Vagina (tissue), 2 donors: ENCODE data around the gene GIGYF2.

Experiments
- POLR2A ChIP-seq, 2 donors: fragments of 450-650 bp; IDR thresholded peaks; one replicate each; pipeline ENCODE4 v1.6.1; 2017; ENCODE audit warnings: antibody characterized with exemption in 2 of 2, mild to moderate bottlenecking in 2 of 2, moderate library complexity in 2 of 2
- POLR2AphosphoS5 ChIP-seq, 2 donors: sonication (generic); formaldehyde crosslinking; IDR thresholded peaks; one replicate each; pipeline ENCODE4 v1.9.0; 2017; ENCODE audit warnings: antibody characterized with exemption in 2 of 2, mild to moderate bottlenecking in 2 of 2, low read depth in 1 of 2; ENCODE audit not compliant: insufficient read depth in 1 of 2
- TF ChIP-seq, protein P1 (sequence below), 3 experiments: fragments of 450-650 bp in 2 of 3; fragments of 200-600 bp in 1 of 3; sonication (generic) in 1 of 3; IDR thresholded peaks; one replicate each; pipeline ENCODE4 v1.5.1; 2017 to 2019; ENCODE audit warnings: antibody characterized with exemption in 3 of 3, mild to moderate bottlenecking in 2 of 3, moderate library complexity in 2 of 3

GRCh38 chr2:232658217-232658785, 38.8 kb upstream of the GIGYF2 start:
- TF ChIP-seq, protein P1, sequence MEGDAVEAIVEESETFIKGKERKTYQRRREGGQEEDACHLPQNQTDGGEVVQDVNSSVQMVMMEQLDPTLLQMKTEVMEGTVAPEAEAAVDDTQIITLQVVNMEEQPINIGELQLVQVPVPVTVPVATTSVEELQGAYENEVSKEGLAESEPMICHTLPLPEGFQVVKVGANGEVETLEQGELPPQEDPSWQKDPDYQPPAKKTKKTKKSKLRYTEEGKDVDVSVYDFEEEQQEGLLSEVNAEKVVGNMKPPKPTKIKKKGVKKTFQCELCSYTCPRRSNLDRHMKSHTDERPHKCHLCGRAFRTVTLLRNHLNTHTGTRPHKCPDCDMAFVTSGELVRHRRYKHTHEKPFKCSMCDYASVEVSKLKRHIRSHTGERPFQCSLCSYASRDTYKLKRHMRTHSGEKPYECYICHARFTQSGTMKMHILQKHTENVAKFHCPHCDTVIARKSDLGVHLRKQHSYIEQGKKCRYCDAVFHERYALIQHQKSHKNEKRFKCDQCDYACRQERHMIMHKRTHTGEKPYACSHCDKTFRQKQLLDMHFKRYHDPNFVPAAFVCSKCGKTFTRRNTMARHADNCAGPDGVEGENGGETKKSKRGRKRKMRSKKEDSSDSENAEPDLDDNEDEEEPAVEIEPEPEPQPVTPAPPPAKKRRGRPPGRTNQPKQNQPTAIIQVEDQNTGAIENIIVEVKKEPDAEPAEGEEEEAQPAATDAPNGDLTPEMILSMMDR (IDR thresholded peaks at IDR 0.05) = no peak
- TF ChIP-seq POLR2AphosphoS5 (IDR thresholded peaks at IDR 0.05; ENCODE audit: insufficient read depth in 1 of 2, low read depth in 1 of 2) (no peak), POLR2A (IDR thresholded peaks at IDR 0.05) (no peak)
